Right lobe of liver (tissue), 6 donors: ENCODE measurements around the gene MAP3K10. TPM values are rescaled to one million over a fixed set of nuclear protein-coding genes. Genes with fewer than 3 reads are reported as not detected.

Source experiments
- ATAC-seq, 4 donors: fragments of 200-7000 bp; cut with Tn5 transposase; one replicate each; pipeline ENCODE4 v1.9.1; 2020; ENCODE audit warnings: mild to moderate bottlenecking in 4 of 4, moderate library complexity in 4 of 4
- DNase-seq, 3 donors: peaks; one replicate each; pipeline ENCODE4 v3.0.0-alpha.2; 2020
- H3K27ac ChIP-seq, 3 donors: fragments of 200-600 bp; one replicate each; pipeline ENCODE4 v1.8.0; 2022
- H3K27me3 ChIP-seq, 2 donors: fragments of 200-600 bp; one replicate each; pipeline ENCODE4 v1.8.0; 2022
- H3K36me3 ChIP-seq, 4 donors: fragments of 200-600 bp; sonication (generic) in 1 of 4; one replicate each; pipeline versions ENCODE4 v1.5.1 to v1.8.0; 2017 to 2022; ENCODE audit warnings: control low read depth in 1 of 4
- H3K4me1 ChIP-seq, 4 donors: fragments of 200-600 bp; sonication (generic) in 1 of 4; one replicate each; pipeline versions ENCODE4 v1.5.1 to v1.8.0; 2017 to 2022; ENCODE audit warnings: control low read depth in 1 of 4
- H3K4me3 ChIP-seq, 3 donors: fragments of 200-600 bp; one replicate each; pipeline ENCODE4 v1.8.0; 2022
- H3K9me3 ChIP-seq, 4 donors: fragments of 200-600 bp; sonication (generic) in 1 of 4; one replicate each; pipeline versions ENCODE4 v1.5.1 to v1.8.0; 2017 to 2022; ENCODE audit warnings: control low read depth in 1 of 4
- CTCF ChIP-seq, 4 donors: fragments of 200-600 bp in 3 of 4; fragments of 450-650 bp in 1 of 4; IDR thresholded peaks; one replicate each; pipeline versions ENCODE4 v1.5.1 to v1.8.0; 2016 to 2022; ENCODE audit warnings: antibody characterized with exemption in 4 of 4, mild to moderate bottlenecking in 2 of 4
- POLR2A ChIP-seq: fragments of 450-650 bp; IDR thresholded peaks from one replicate; pipeline ENCODE4 v1.6.1; 2017; ENCODE audit warnings: antibody characterized with exemption, mild to moderate bottlenecking
- WGBS: methylation state at CpG from one replicate; pipeline ENCODE4 v1.1.6; 2018; ENCODE audit warnings: low coverage, low lambda C conversion rate; ENCODE audit not compliant: insufficient coverage; ENCODE audit errors: missing lambda C conversion rate; 5-methylcytosine and 5-hydroxymethylcytosine counted together
- intact Hi-C, 2 donors: fragments of 100-400 bp; cut with DNase I; formaldehyde crosslinking; loops; one replicate each; pipeline versions ENCODE4 v1.11.2 to v1.14.1; 2022
- total RNA-seq, 6 experiments: library from RNA; depleted of rRNA in 2 of 6; stranded (reverse); fragments of >200 nt in 2 of 6; fragmentation: NEBNext Ultra II Directional in 3 of 6; extraction: Animal tissue kit (Norgen Biotek cat#: 25700) in 3 of 6; gene quantifications; one replicate each; pipeline versions ENCODE4 v1.1.0 to v1.2.4, GENCODE V29; 2016 to 2023
- donor health status: DM: no; HTN: yes; CAD: no.
- donor health status: DM: no; HTN: no; CAD: no.
- donor health status: DM: no; HTN: no; CAD: no.
- donor health status: DM: no; HTN: yes; CAD: no.
- donor health status: DM: no; HTN: yes; CAD: no.

MAP3K10 gene
- total RNA-seq, 6 experiments from 2014 or later, result 4.2 to 7.0 (median 6.5) TPM

GRCh38 chr19:40235238-40236025 is 44.2 kb downstream of the MAP3K10 start:
- intact Hi-C loops, result no loop called here
- 100% methylated on average over 3 of the region's 30 CpGs for WGBS
- Histone ChIP-seq H3K9me3 (no peaks in the 10 kb centered on the region), H3K27ac (no peak overlapping the region), H3K4me1 (peaks cover 0 to 20% (median 7%) of the 10 kb centered on the region in 4 donors), H3K36me3 (peaks cover 0 to 59% (median 31%) of the 10 kb centered on the region in 4 donors), H3K4me3 (no peak overlapping the region), H3K27me3 (no peaks in the 10 kb centered on the region)
- TF ChIP-seq CTCF (IDR thresholded peaks at IDR 0.05) (no peak), POLR2A (no peak)
- peak in 1 of 3 donors; percentile 48 for DNase-seq
- no peak for ATAC-seq

- no peak overlapping the region for H3K4me3 ChIP-seq
- WGBS, result 94% methylated on average over 5 of the region's 9 CpGs
- H3K27ac ChIP-seq, result no peak overlapping the region
- peaks cover 0 to 17% (median 7%) of the 10 kb centered on the region in 4 donors for H3K4me1 ChIP-seq
- no peaks in the 10 kb centered on the region for H3K9me3 ChIP-seq
- H3K36me3 ChIP-seq, result peaks cover 0 to 65% (median 34%) of the 10 kb centered on the region in 4 donors
- no peak for TF ChIP-seq POLR2A
- no peak for TF ChIP-seq CTCF (IDR thresholded peaks at IDR 0.05)
- ATAC-seq, result no peak
- DNase-seq, result no peak
- intact Hi-C loops, result no loop called here
- H3K27me3 ChIP-seq, result no peaks in the 10 kb centered on the region
Measured at GRCh38 chr19:40236026-40236355, 44.8 kb downstream of the MAP3K10 start.

- DNase-seq, result no peak
- Histone ChIP-seq H3K9me3 (no peaks in the 10 kb centered on the region), H3K27me3 (no peaks in the 10 kb centered on the region), H3K4me3 (no peak overlapping the region), H3K4me1 (peaks cover 0 to 13% (median 5%) of the 10 kb centered on the region in 4 donors), H3K36me3 (peaks cover 0 to 69% (median 35%) of the 10 kb centered on the region in 4 donors), H3K27ac (no peak overlapping the region)
- TF ChIP-seq CTCF (IDR thresholded peaks at IDR 0.05), result no peak
- no peak for TF ChIP-seq POLR2A
- intact Hi-C loops, result no loop called here
- no peak for ATAC-seq
- WGBS, result 92% methylated on average over 6 of the region's 6 CpGs
Measured at GRCh38 chr19:40236366-40236765, 45.1 kb downstream of the MAP3K10 start.

GRCh38 chr19:40237791-40238190 is 46.6 kb downstream of the MAP3K10 start:
- Histone ChIP-seq H3K27me3 (no peaks in the 10 kb centered on the region), H3K4me1 (no peaks in the 10 kb centered on the region), H3K27ac (no peak overlapping the region), H3K4me3 (no peak overlapping the region), H3K36me3 (peaks cover 0 to 79% (median 39%) of the 10 kb centered on the region in 4 donors), H3K9me3 (no peaks in the 10 kb centered on the region)
- ATAC-seq (no peak), DNase-seq (peak in 1 of 3 donors; percentile 42)
- intact Hi-C loops, result no loop called here
- no peak for TF ChIP-seq CTCF (IDR thresholded peaks at IDR 0.05)
- TF ChIP-seq POLR2A, result no peak
- 96% methylated on average over 5 of the region's 14 CpGs for WGBS
